Sigmoid colon (tissue), 4 donors: ENCODE measurements around the gene PRG2.

ENCODE experiments used
- CTCF ChIP-seq, 4 experiments: fragments of 450-650 bp in 3 of 4; fragments of 200-600 bp in 1 of 4; IDR thresholded peaks; one replicate each; pipeline ENCODE4 v1.5.1; 2016 to 2019; ENCODE audit warnings: antibody characterized with exemption in 4 of 4, mild to moderate bottlenecking in 3 of 4, moderate library complexity in 2 of 4
- EP300 ChIP-seq, 4 donors: sonication (generic); formaldehyde crosslinking; IDR thresholded peaks; one replicate each; pipeline ENCODE4 v1.6.1; 2017; ENCODE audit warnings: antibody characterized with exemption in 4 of 4
- POLR2A ChIP-seq, 2 donors: fragments of 450-650 bp; IDR thresholded peaks; one replicate each; pipeline ENCODE4 v1.6.1; 2016; ENCODE audit warnings: antibody characterized with exemption in 2 of 2, mild to moderate bottlenecking in 2 of 2, moderate library complexity in 2 of 2
- POLR2AphosphoS5 ChIP-seq, 4 donors: sonication (generic); formaldehyde crosslinking; IDR thresholded peaks; one replicate each; pipeline ENCODE4 v1.6.1; 2017; ENCODE audit warnings: antibody characterized with exemption in 4 of 4

GRCh38 chr11:57353446-57353845, 37.0 kb downstream of the PRG2 start:
- TF ChIP-seq POLR2A (IDR thresholded peaks at IDR 0.05) (no peak), POLR2AphosphoS5 (IDR thresholded peaks at IDR 0.05) (no peak), CTCF (IDR thresholded peaks at IDR 0.05) (no peak), EP300 (IDR thresholded peaks at IDR 0.05) (no peak)
